ENCODE data around the gene BRWD1. TPM values are rescaled to one million over a fixed set of nuclear protein-coding genes. Genes with fewer than 3 reads are reported as not detected.
"Not testable (repeated sequence)": the region's sequence is repeated elsewhere in the genome, so short reads cannot be mapped to it uniquely, and the experiment has no call there.

BRWD1 gene
- polyA plus RNA-seq, 1 donor (not counting 4 experiments of a cell fraction or from before 2014, with no cell fraction given) = 15.1 TPM

GRCh38 chr21:39161064-39161463 is 152.4 kb downstream of the BRWD1 start:
- no peak overlapping the region for H3K4me2 ChIP-seq (ENCODE audit: control insufficient read depth, extremely low read depth, insufficient read depth, low read depth, low read length)
- H2AFZ ChIP-seq (ENCODE audit: control insufficient read depth, low read length) = no peak overlapping the region
- FAIRE-seq (no peak), DNase-seq (ENCODE audit: low read depth, low spot score) (no peak)
- H3K27me3 ChIP-seq (ENCODE audit: control insufficient read depth, extremely low read depth, insufficient read depth, low read length) = no peaks in the 10 kb centered on the region
- TF ChIP-seq, protein P1, sequence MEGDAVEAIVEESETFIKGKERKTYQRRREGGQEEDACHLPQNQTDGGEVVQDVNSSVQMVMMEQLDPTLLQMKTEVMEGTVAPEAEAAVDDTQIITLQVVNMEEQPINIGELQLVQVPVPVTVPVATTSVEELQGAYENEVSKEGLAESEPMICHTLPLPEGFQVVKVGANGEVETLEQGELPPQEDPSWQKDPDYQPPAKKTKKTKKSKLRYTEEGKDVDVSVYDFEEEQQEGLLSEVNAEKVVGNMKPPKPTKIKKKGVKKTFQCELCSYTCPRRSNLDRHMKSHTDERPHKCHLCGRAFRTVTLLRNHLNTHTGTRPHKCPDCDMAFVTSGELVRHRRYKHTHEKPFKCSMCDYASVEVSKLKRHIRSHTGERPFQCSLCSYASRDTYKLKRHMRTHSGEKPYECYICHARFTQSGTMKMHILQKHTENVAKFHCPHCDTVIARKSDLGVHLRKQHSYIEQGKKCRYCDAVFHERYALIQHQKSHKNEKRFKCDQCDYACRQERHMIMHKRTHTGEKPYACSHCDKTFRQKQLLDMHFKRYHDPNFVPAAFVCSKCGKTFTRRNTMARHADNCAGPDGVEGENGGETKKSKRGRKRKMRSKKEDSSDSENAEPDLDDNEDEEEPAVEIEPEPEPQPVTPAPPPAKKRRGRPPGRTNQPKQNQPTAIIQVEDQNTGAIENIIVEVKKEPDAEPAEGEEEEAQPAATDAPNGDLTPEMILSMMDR (optimal IDR thresholded peaks at IDR 0.05 in 1 of 3, IDR thresholded peaks at IDR 0.05 in 1 of 3, conservative IDR thresholded peaks at IDR 0.05 in 1 of 3; ENCODE audit: extremely low read depth in 1 of 3, insufficient read depth in 2 of 3, low read length in 3 of 3) = no peak
- no peak for TF ChIP-seq EZH2 (IDR thresholded peaks at IDR 0.05; ENCODE audit: low read length)
- H3K9ac ChIP-seq (ENCODE audit: control insufficient read depth, extremely low read depth, insufficient read depth, low read length) = no peak overlapping the region
- no peaks in the 10 kb centered on the region for H3K36me3 ChIP-seq (ENCODE audit: control insufficient read depth in 2 of 2, extremely low read depth in 1 of 2, insufficient read depth in 2 of 2, low read length in 2 of 2)
- dilution Hi-C loops (cut with MboI; ENCODE audit: extremely low pct_ligation_motif_present, low sequenced_read_pairs) = no loop called here
- no peaks in the 10 kb centered on the region for H3K4me1 ChIP-seq (ENCODE audit: control insufficient read depth, extremely low read depth, insufficient read depth, low read length)
- no peaks in the 10 kb centered on the region for H3K79me2 ChIP-seq (ENCODE audit: control insufficient read depth, insufficient read depth, low read length)
- no peak overlapping the region for H3K4me3 ChIP-seq (ENCODE audit: control insufficient read depth in 2 of 3, extremely low read depth in 1 of 3, insufficient read depth in 2 of 3, low read depth in 1 of 3, low read length in 3 of 3)
- peaks cover 4% of the 10 kb centered on the region for H3K9me3 ChIP-seq (ENCODE audit: control insufficient read depth, low read depth, low read length)
- H3K9me1 ChIP-seq (ENCODE audit: control insufficient read depth, extremely low read depth, insufficient read depth, low read length) = no peaks in the 10 kb centered on the region
- no peak overlapping the region for H3K27ac ChIP-seq (ENCODE audit: control insufficient read depth, insufficient read depth, low read length)
- H4K20me1 ChIP-seq (ENCODE audit: control insufficient read depth, extremely low read depth, insufficient read depth, low read length) = no peaks in the 10 kb centered on the region

DNA sequence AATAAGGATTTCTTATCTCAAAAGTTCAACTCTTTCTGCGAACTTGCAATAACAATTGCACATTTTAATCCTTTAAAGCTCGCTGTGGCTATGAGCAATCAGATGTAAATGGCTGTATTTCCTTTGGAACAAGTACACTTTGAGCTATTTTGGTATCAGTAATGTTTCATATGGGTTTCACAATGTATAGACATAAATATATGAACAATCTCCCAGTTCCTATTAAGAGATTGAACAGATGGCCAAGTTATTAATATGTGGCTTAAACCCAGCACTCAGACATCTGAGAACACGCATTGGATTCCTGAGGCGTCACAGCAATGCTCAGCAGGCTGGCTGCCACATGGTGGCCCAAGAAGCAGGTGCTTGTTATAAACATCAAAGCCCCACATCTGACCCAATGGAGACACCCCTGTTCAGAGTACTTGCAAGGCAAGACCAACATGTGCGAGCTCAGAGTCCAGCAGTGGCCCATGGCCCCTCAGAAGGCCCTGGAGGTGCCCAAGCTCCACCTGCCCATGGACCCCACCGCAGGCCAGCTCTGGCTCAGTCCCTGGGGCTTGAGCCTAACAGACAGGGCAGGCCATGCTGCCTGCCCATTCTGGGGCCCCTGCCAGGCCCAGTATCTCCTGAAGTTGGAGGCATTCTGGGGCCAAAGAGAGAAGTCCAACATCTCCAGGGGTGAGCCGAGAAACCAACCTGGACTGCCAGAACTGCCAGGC is 153.9 kb downstream of the BRWD1 start:
- no peaks in the 10 kb centered on the region for H3K9me3 ChIP-seq (ENCODE audit: control insufficient read depth, low read depth, low read length)
- no peak for DNase-seq (ENCODE audit: low read depth, low spot score)
- no peaks in the 10 kb centered on the region for H3K27me3 ChIP-seq (ENCODE audit: control insufficient read depth, extremely low read depth, insufficient read depth, low read length)
- FAIRE-seq = no peak
- no peak overlapping the region for H3K9ac ChIP-seq (ENCODE audit: control insufficient read depth, extremely low read depth, insufficient read depth, low read length)
- H3K4me1 ChIP-seq (ENCODE audit: control insufficient read depth, extremely low read depth, insufficient read depth, low read length) = no peaks in the 10 kb centered on the region
- no peaks in the 10 kb centered on the region for H3K79me2 ChIP-seq (ENCODE audit: control insufficient read depth, insufficient read depth, low read length)
- no peaks in the 10 kb centered on the region for H4K20me1 ChIP-seq (ENCODE audit: control insufficient read depth, extremely low read depth, insufficient read depth, low read length)
- H3K4me3 ChIP-seq (ENCODE audit: control insufficient read depth in 2 of 3, extremely low read depth in 1 of 3, insufficient read depth in 2 of 3, low read depth in 1 of 3, low read length in 3 of 3) = no peak overlapping the region
- H3K36me3 ChIP-seq (ENCODE audit: control insufficient read depth in 2 of 2, extremely low read depth in 1 of 2, insufficient read depth in 2 of 2, low read length in 2 of 2) = no peaks in the 10 kb centered on the region
- no peak for TF ChIP-seq EZH2 (IDR thresholded peaks at IDR 0.05; ENCODE audit: low read length)
- TF ChIP-seq, protein P1 (optimal IDR thresholded peaks at IDR 0.05 in 1 of 3, IDR thresholded peaks at IDR 0.05 in 1 of 3, conservative IDR thresholded peaks at IDR 0.05 in 1 of 3; ENCODE audit: extremely low read depth in 1 of 3, insufficient read depth in 2 of 3, low read length in 3 of 3) = no peak
- dilution Hi-C loops (cut with MboI; ENCODE audit: extremely low pct_ligation_motif_present, low sequenced_read_pairs) = no loop called here
- no peaks in the 10 kb centered on the region for H3K9me1 ChIP-seq (ENCODE audit: control insufficient read depth, extremely low read depth, insufficient read depth, low read length)
- H2AFZ ChIP-seq (ENCODE audit: control insufficient read depth, low read length) = no peak overlapping the region
- no peak overlapping the region for H3K27ac ChIP-seq (ENCODE audit: control insufficient read depth, insufficient read depth, low read length)
- no peak overlapping the region for H3K4me2 ChIP-seq (ENCODE audit: control insufficient read depth, extremely low read depth, insufficient read depth, low read depth, low read length)

- H3K79me2 ChIP-seq (ENCODE audit: control insufficient read depth, insufficient read depth, low read length); DNase-seq (ENCODE audit: low read depth, low spot score); H3K27ac ChIP-seq (ENCODE audit: control insufficient read depth, insufficient read depth, low read length); H4K20me1 ChIP-seq (ENCODE audit: control insufficient read depth, extremely low read depth, insufficient read depth, low read length); H3K4me2 ChIP-seq (ENCODE audit: control insufficient read depth, extremely low read depth, insufficient read depth, low read depth, low read length); H3K27me3 ChIP-seq (ENCODE audit: control insufficient read depth, extremely low read depth, insufficient read depth, low read length); H3K9me3 ChIP-seq (ENCODE audit: control insufficient read depth, low read depth, low read length); H3K4me3 ChIP-seq (ENCODE audit: control insufficient read depth in 2 of 3, extremely low read depth in 1 of 3, insufficient read depth in 2 of 3, low read depth in 1 of 3, low read length in 3 of 3); H3K4me1 ChIP-seq (ENCODE audit: control insufficient read depth, extremely low read depth, insufficient read depth, low read length); H3K9ac ChIP-seq (ENCODE audit: control insufficient read depth, extremely low read depth, insufficient read depth, low read length); dilution Hi-C loops (cut with MboI; ENCODE audit: extremely low pct_ligation_motif_present, low sequenced_read_pairs); H3K36me3 ChIP-seq (ENCODE audit: control insufficient read depth in 2 of 2, extremely low read depth in 1 of 2, insufficient read depth in 2 of 2, low read length in 2 of 2); H2AFZ ChIP-seq (ENCODE audit: control insufficient read depth, low read length); FAIRE-seq; H3K9me1 ChIP-seq (ENCODE audit: control insufficient read depth, extremely low read depth, insufficient read depth, low read length): not testable (repeated sequence)
Observed at GRCh38 chr21:39157241-39157640, 156.2 kb downstream of the BRWD1 start.

All from keratinocyte (primary cell).